Stimulated activated CD4-positive, alpha-beta T cell treated with anti-CD3 and anti-CD28 coated beads, TNF-alpha, amount 100 ng/mL, for 48 hours (primary cell): Measurements from ENCODE around the gene ADGRE2.

ENCODE experiments used
- DNase-seq, 3 donors: peaks; one replicate each; pipeline ENCODE4 v3.0.0-alpha.2; 2020; ENCODE audit warnings: low read depth in 3 of 3

ADGRE2 gene

DNA sequence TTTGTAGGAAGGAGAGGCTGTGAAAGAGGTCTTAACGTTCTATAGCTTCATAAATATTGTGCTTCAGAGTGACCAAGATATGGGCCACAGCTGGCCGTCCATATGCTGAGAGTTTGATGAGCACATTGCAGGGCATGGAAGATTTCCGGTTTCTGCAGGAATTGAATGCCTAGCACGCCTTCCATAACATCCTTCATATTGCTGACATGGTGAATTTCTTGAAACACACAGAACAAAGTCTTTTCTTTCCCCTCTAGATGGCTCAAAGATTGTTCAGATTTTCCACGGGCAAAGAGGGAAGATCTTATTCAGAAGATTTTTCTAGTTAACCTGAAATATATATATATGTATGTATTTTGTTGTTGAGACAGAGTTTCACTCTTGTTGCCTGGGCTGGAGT is 42.4 kb downstream of the ADGRE2 start:
- DNase-seq: no peak

DNA sequence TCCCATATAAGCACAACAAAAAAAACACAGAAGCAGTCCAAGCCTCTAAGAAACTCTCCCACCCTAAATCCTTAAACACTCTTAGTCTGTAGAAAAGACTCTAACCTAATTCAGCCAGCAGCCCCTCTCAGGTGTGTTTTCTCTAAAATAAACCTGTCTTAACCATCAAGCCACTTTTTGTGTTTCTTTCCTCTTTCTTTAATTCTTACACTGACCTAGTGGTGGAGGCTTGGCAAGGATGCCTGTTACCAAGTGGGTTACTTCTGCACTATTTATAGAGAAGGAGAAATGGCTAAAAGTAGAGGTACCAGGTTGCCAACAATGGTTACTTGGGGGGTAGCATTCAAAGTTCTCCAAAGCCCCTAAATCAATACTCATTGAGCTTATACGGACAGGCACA is 44.8 kb downstream of the ADGRE2 start:
- DNase-seq: no peak

DNA sequence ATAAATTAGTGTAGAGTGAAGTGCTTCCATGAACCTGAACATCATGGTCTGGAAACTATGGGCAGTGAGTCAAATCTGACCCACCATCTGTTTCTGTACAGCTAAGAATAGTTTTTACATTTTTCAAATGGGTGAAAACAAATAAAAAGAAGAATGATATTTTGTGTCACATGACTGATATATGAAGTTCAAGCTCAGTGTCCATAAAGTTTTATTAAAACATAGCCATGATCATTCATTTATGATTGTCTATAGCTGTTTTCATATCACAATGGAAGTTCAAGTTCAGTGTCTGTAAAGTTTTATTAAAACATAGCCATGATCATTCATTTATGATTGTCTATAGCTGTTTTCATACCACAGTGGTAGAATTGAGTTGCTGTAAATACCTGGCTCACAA is 45.9 kb downstream of the ADGRE2 start:
- DNase-seq: no peak

DNA sequence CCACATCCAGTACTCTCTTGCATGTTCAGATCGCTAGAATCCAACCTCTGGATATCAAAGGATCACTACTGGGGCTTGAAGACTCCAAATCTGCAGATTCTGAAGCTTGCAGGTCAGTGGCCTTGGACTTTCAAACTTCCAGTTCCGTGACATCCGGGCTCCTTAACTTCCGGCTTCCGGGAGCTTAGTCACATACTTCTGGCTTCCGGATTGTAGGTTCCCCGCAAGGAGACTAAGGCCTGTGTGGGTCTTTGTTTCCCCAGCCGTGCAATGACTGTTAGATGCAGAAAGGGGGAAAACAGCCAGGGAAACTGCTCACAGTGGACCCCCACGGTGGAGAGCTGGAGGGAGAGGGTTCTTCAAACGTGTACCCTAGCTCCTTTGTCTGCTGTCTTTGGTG is 47.2 kb downstream of the ADGRE2 start:
- DNase-seq: no peak

DNA sequence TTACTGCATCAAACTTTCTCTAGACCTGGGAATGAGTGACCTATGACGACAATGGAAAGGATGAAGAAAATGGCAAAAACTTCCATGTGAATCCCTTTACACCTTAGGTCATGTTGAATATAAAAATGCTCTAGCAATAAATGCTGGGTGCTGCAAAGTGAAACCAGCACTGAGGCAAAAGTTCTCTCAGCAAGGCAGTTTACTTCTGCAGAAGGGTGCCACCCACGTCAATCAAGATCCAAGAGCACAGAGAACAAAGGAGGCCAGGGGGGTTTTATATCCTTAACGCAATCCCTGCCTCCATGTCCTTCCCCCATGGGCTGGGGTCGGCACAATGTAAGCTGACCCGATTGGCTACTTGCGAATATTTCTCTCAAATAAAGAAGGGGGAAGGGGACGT is 49.8 kb downstream of the ADGRE2 start:
- no peak for DNase-seq

DNA sequence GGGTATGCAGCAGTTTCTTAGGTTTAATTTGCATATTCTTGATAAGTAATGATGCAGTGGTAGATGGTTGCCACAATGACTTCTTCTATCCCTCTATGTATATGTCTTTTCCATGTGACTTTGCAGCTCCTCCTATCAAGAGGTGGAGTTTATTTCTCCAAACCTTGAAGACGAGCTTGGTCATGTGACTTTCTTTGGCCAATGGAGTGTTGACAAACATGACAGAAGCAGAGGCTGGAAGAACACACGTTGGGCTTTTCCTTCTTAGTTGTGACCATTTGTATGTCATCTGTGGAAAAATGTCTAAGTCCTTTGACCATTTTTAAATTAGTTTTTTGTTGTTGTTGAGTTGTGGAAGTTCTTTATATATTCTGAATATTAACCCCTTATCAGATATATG is 56.2 kb downstream of the ADGRE2 start:
- no peak for DNase-seq

DNA sequence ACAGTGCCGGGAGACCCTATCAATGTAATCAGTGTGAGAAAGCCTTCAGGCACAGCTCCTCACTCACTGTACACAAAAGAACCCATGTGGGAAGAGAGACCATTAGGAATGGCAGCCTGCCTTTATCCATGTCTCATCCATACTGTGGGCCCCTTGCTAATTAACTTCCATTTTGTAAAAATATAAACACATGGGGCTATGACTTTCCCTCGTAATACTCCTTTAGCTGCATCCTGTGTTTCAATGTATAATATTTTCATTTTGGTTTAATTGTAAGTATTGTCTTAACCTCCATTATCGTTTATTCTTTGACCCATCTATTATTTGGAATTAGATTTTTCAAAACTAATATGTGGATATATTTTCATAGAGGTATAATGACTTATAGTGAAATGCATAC is 59.2 kb downstream of the ADGRE2 start:
- no peak for DNase-seq

DNA sequence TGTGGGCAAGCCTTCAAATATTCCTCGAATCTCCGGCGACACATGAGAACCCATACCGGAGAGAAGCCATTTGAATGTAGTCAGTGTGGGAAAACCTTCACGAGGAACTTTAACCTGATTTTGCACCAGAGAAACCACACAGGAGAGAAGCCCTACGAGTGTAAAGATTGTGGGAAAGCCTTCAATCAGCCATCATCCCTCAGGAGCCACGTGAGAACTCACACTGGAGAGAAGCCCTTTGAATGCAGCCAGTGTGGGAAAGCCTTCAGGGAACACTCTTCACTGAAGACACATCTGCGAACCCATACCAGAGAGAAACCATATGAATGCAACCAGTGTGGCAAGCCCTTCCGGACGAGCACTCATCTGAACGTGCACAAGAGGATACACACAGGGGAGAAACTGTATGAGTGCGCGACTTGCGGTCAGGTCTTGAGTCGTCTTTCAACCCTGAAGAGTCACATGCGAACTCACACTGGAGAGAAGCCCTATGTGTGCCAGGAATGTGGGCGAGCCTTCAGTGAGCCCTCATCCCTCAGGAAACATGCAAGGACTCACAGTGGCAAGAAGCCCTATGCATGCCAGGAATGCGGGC is 59.7 kb downstream of the ADGRE2 start:
- no peak for DNase-seq

DNA sequence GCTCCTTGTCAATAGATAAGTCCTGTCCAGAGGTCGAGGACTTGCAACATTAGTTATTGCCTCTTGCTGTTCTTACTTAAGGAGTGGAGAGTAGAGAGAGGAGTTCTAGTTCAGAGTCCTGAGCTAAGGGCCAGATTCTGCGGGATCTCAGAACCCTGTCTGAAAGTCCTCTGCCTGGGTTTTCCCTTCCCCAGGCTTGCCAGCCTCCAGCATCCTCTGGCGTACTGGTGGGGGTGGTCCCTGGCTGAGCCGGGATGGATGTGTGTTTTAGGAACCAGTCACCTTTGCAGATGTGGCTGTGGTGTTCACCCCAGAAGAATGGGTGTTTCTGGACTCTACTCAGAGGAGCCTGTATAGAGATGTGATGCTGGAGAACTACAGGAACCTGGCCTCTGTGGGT is 62.5 kb downstream of the ADGRE2 start:
- no peak for DNase-seq

DNA sequence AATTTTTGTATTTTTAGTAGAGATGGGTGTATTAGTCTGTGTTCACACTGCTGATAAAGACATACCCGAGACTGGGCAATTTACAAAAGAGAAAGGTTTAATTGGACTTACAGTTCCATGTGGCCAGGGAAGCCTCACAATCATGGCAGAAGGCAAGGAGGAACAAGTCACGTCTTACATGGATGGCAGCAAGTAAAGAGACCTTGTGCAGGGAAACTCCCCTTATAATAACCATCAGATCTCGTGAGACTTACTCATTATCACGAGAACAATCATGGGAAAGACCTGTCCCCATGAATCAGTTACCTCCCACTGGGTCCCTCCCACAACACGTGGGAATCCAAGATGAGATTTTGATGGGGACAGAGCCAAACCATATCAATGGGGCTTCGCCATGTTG is 73.9 kb downstream of the ADGRE2 start:
- no peak for DNase-seq

DNA sequence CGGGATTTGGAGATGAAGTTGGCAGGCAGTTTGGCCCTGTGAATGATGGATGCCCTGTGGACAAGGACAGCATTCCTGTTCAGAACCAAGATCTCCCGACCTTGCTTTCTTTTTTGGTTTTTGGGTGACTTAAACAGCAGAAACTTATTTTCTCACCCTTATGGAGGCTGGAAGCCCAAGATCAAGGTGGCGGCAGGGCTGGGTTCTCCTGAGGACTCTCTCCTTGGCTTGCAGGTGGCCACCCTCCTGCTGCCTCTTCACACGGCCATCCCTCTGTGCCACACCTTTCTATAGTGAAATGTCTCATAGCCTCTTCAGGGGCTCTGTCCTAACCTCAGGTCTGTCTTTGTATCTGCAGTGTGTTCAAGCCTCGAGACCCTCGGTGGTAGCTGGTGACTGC is 74.5 kb downstream of the ADGRE2 start:
- no peak for DNase-seq

DNA sequence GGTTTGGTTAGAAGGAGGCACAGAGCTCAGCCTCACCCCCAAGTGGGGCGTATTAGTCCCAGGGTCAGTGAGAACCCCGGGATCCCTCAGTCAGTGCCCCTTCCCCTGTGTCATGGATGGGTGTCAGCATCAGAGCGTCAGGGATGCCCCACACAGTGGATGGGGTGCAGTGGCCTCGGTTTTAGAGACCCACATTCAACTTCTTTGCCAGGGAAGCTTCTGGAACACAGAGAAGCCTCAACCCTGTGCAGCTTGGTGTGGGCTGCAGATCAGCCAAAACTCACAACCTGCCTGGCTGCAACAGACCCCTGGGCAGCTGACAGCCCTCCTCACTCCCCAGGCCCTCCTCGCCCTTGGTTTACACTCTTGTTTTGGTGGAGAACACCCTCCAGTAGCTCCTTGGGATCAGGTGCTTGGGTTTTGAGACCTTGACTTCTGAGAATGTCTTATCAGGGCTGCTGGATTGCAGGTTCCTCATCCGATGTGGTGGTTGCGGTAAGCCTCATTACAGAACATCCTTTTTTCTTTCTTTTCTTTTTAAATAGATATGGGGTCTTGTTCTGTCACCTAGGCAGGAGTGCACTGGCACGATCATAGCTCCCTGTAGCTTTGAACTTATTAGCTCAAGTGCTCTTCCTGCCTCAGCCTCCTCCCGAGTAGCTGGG is 77.5 kb downstream of the ADGRE2 start:
- DNase-seq: no peak

DNA sequence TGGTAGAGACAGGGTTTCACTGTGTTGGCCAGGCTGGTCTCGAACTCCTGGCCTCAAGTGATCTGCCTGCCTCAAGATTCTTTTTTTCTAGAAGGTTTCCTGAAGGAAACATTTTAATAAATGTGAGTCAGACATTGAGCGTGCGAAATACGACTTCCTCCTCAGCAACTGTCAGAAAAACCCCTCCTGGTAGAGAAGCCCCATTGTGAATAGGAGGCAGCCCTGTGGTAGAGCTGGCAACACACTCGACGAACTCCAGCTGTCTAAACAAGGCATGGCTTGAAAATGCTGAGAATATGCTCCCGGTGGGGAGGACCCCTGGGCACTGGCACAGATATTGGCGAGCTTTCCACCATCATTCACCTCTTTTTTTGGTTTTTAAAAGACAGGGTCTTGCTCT is 78.7 kb downstream of the ADGRE2 start:
- no peak for DNase-seq

DNA sequence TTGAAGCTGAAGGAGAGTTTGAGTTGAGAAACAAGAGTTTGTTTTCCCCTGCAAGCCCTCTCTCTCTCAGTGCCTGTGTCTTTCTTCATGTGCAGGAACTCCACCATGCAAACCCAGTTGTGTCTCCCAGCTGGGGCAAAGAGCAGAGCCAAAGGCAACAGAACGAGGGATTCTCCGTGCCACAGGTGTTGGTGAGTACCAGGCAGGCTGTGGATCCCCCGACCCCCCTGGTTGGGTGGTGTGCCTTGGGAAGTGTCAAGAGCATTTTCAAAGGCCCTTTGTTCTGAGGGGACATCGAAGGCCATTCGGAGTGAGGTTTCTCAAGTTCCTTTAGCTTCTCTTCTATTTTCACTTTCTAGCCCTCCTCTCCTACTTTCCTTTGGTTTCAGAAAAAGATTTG is 82.9 kb downstream of the ADGRE2 start:
- DNase-seq: no peak

DNA sequence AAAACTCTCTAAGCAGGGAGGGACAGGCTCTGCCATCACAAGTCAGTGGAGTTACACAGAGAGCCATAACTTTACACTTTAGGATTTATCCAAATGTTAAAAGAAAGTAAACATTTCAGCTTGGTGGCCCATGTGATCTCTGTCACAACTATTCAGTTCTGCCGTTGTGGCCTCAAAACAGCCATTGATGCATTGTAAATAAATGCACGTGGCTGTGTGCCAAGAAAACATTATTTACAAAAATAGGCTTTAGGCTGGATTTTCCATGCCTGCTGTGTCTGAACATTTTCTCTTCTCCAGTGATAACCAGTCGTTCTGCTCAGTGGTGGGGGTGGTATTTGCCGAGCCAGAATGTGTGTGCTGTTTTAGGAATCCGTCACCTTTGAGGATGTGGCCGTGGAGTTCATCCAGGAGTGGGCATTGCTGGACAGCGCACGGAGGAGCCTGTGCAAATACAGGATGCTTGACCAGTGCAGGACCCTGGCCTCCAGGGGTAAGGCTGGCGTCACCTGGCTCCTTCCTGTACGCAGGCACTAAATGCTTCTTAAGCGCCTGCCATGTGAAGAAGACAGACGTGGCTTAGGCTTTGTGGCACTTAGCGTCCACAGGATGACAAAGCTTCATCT is 83.6 kb downstream of the ADGRE2 start:
- DNase-seq: no peak

DNA sequence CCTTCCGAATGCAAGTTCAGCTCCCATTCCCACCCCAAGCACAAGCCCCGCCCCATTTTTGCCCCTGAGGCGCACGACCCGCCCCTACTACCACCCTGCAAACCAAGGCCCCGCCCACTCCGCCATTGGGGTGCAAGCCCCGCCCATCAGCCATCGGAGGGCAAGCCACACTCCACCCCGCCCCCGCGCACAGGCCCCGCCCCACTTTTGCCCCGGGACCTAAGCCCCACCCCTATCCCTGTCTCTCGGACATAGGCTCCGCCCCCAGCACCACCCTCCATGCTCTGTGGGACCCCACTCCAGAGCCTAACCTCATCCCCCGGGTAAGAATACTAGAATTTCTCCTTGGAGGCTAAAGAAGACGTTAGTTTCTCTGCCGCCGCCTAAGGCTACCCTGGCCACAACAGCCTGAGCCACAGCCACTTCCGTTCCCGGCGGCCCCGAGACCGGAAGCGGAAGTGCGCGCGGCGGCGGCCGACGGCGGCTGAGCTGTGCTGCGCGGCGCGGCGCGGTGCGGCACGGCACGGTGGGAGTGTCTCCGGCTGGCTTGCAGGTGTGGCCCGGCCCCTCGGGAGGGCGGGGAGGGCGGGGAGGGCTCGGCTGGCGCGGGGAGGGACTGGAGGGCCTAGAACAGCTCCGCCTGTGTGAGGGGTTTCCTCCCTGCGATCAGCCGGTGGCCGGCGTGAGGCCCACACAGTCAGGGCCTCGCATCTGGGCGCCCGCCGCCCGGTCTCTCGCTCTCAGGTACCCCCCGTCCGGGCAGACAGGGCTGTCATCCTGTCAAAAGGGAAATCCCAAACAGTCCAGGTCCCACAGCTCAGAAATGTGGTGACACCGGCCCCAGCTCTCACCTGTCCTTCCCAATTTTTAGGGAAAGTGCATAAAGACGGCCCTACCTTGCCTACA is 88.5 kb downstream of the ADGRE2 start, which contains the start of gene ZNF333:
ZNF333 (plus strand) TSS at position 451 of the 906 bp plus-strand sequence. CDS start 3,444 bp downstream, outside the sequence.
- peak; percentile 98 to 100 (median 100) for DNase-seq

DNA sequence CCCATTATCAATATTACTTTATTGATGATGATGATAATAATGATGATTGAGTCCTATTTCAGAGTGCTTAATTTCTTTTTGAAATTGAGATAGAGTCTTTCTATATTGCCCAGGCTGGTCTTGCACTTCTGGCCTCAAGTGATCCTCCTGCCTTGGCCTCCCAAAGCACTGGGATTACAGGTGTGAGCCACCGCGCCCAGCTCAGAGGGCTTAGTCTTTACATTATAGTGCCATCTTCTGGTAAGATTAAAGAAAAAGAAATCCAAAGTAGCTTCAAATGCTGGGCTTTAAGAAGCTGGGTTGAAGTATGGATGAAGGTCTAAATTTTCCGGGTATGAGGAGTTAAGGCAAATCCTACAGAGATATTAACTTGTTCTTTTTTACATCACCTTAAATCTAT is 91.9 kb downstream of the ADGRE2 start:
- peak; percentile 4 to 10 (median 5) for DNase-seq

DNA sequence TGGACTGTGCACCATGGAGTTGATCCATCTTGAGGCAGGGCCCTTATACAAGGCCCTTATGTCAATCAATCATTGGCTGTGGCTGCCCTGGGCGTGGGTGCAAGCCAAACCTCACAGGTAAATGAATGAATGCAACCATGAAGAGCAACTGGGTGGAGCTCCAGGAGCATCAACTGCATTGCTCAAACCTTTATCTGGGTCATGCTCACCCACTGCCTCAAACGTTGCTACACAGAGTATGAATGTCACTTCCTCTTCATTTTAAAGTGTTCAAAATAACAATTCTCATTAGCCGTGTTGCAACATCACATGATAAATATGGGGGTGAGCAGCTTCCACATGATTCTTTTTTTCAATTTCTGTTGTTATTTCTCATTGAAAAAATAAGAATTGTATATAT is 94.9 kb downstream of the ADGRE2 start:
- DNase-seq: no peak
